Activated CD4-positive, CD25-positive, alpha-beta regulatory T cell treated with anti-CD3 and anti-CD28 coated beads, Interleukin-2, amount 50 U/mL, for 72 hours (primary cell): ENCODE results near the gene IQGAP1.
"Not testable (repeated sequence)": the region's sequence is repeated elsewhere in the genome, so short reads cannot be mapped to it uniquely, and the experiment has no call there.

ENCODE experiments used
- DNase-seq: peaks from one replicate; pipeline ENCODE4 v3.0.0; 2021

IQGAP1 gene

GRCh38 chr15:90367576-90367975, 20.5 kb upstream of the IQGAP1 start:
- no peak for DNase-seq

GRCh38 chr15:90375071-90375470, 13.0 kb upstream of the IQGAP1 start:
- DNase-seq: no peak

- peak; percentile 43 for DNase-seq
Observed at GRCh38 chr15:90376789-90377188, 11.3 kb upstream of the IQGAP1 start.

- no peak for DNase-seq
Observed at GRCh38 chr15:90379263-90379662, 8.8 kb upstream of the IQGAP1 start.

GRCh38 chr15:90381515-90381914, 6.5 kb upstream of the IQGAP1 start:
- no peak for DNase-seq

GRCh38 chr15:90382320-90382719, 5.7 kb upstream of the IQGAP1 start:
- DNase-seq: no peak

- DNase-seq: no peak
Observed at GRCh38 chr15:90386221-90386620, 1.8 kb upstream of the IQGAP1 start.

GRCh38 chr15:90388462-90389380, 679 bp downstream of the IQGAP1 start:
- peak; percentile 71 for DNase-seq

- DNase-seq: no peak
Observed at GRCh38 chr15:90389513-90389912, 1.5 kb downstream of the IQGAP1 start.

GRCh38 chr15:90393040-90393439, 5.0 kb downstream of the IQGAP1 start:
- DNase-seq: no peak

- DNase-seq: no peak
Observed at GRCh38 chr15:90394074-90394473, 6.0 kb downstream of the IQGAP1 start.

GRCh38 chr15:90394748-90395442, 6.9 kb downstream of the IQGAP1 start:
- no peak for DNase-seq

- DNase-seq: no peak
Observed at GRCh38 chr15:90396321-90396720, 8.3 kb downstream of the IQGAP1 start.

- no peak for DNase-seq
Observed at GRCh38 chr15:90400005-90400758, 12.1 kb downstream of the IQGAP1 start.

- DNase-seq: peak; percentile 39
Observed at GRCh38 chr15:90400759-90401314, 12.8 kb downstream of the IQGAP1 start.

GRCh38 chr15:90401495-90401894, 13.5 kb downstream of the IQGAP1 start:
- DNase-seq: no peak

- no peak for DNase-seq
Observed at GRCh38 chr15:90402223-90402622, 14.2 kb downstream of the IQGAP1 start.

GRCh38 chr15:90402767-90403166, 14.7 kb downstream of the IQGAP1 start:
- DNase-seq: no peak

GRCh38 chr15:90405055-90405607, 17.1 kb downstream of the IQGAP1 start:
- no peak for DNase-seq

- DNase-seq: no peak
Observed at GRCh38 chr15:90407336-90407735, 19.3 kb downstream of the IQGAP1 start.

GRCh38 chr15:90407871-90408317, 19.9 kb downstream of the IQGAP1 start:
- DNase-seq: no peak

- no peak for DNase-seq
Observed at GRCh38 chr15:90408657-90409056, 20.6 kb downstream of the IQGAP1 start.

GRCh38 chr15:90409587-90409986, 21.5 kb downstream of the IQGAP1 start:
- not testable (repeated sequence) for DNase-seq
